Frontal cortex (tissue), 4 donors: ENCODE data around the gene BGLAP. TPM values are rescaled to one million over a fixed set of nuclear protein-coding genes. Genes with fewer than 3 reads are reported as not detected.
A peak's percentile ranks its signal among the peaks of the same experiment; 100 is the strongest.

Experiments used
- DNase-seq, 2 donors: peaks; one replicate each; pipeline ENCODE4 v3.0.0; 2012; ENCODE audit warnings: low spot score in 2 of 2
- FAIRE-seq: peaks from 2 replicates; lab custom pipeline; 2012; peaks lifted over from hg19 to GRCh38; lab: Jason Lieb, UNC
- small RNA-seq: library from RNA; depleted of rRNA; stranded (forward); fragments of <200 nt; gene quantifications from one replicate; pipeline ENCODE3, GENCODE V24; 2014
- total RNA-seq: library from RNA; depleted of rRNA; stranded (reverse); fragments of >200 nt; gene quantifications from one replicate; pipeline ENCODE4 v1.2.3, GENCODE V29; 2014
- donor health status: control.
- donor health status: control.
- donor health status: control.

The BGLAP gene
- total RNA-seq, 1 donor from 2014 or later, result not detected

DNA sequence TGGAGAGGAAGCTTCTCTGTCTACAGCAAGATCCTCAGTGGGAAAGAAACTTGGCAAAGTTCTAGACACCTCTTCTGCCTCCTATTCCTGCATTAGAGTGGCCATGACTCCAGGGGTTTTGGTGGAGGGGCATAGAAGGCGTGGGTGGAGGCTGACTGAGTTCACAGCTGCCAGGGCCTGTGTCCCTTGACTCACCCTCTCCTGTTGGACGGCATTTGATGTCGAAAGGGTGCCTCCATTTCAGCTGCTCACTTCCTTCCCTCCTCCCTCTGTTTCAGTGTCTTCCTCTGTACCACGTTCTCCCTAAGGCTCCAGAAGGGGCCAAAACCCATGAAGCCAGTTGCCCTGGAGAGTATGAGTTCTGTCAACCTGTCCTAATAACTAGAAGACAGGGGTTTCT lies 42.8 kb downstream of the BGLAP start:
- no peak for FAIRE-seq

DNA sequence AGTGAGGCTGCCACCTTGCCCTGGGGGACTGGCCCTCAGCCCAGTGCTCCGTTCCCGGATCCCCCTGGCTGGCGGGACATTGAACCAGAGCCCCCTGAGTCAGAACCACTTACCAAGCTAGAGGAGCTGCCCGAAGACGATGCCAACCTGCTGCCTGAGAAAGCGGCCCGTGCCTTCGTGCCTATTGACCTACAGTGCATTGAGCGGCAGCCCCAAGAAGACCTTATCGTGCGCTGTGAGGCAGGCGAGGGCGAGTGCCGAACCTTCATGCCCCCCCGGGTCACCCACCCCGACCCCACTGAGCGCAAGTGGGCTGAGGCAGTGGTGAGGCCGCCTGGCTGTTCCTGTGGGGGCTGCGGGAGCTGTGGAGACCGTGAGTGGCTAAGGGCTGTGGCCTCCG lies 43.5 kb downstream of the BGLAP start:
- DNase-seq (no peak), FAIRE-seq (no peak)

More for the DNA sequence above, 42.8 kb downstream of the BGLAP start:
- DNase-seq, result no peak

DNA sequence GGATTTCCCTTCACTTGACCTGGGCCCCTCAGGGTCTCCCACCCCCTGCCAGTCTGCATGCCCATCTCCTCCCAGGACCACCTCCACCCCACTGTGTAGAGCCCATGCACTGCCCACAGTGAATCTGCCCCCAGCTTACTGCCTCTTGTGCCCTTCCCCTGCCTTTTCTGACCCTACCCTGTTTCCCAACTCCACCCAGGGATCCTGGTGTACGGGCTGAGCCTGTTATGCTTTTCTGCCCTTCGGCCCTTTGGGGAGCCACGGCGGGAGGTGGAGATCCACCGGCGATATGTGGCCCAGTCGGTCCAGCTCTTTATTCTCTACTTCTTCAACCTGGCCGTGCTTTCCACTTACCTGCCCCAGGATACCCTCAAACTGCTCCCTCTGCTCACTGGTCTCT lies 44.1 kb downstream of the BGLAP start:
- no peak for FAIRE-seq
- DNase-seq, result no peak

DNA sequence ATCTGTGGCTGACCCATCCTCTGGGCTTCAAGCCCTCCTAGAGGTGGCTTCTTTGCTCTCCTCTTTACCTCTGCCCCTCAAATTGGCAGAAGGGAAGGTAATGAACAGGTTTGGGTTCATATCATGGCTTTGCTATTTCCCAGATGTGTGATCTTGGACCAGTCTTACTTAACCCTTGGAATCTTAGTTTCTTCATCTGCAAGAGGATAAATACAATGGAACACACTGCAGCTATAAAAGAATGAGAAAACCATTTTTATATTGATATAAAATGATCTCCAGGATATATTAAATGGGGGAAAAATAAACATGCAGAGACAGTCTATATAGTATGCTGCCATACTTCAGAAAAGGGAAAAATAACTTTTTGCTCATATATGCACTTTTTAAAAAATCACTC lies 47.9 kb downstream of the BGLAP start:
- DNase-seq (no peak), FAIRE-seq (no peak)

DNA sequence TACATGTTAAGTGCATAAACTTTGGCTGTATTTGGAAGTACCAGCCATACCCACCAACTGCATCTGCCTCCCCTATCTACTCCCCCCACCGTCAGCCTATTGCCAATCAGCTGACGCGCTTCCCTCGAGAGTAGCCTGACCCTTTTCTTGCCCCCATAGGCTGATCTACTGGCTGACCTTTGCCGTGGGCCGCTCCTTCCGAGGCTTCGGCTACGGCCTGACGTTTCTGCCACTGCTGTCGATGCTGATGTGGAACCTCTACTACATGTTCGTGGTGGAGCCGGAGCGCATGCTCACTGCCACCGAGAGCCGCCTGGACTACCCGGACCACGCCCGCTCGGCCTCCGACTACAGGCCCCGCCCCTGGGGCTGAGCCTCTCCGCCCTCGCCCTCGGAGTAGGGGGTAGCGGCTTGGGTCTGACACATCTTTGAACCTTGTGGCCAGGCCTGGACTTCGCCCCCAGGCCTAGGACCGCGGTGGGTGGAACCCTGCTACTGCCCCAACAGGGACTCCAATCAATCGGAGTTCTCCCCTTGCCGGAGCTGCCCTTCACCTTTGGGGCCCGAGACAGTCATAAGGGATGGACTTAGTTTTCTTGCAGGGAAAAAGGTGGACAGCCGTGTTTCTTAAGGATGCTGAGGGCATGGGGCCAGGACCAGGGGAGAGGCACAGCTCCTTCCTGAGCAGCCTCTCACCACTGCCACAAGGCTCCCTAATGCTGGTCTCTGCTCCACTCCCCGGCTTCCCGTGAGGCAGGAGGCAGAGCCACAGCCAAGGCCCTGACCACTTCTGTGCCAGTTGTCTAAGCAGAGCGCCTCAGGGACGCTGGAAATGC lies 49.5 kb downstream of the BGLAP start:
- FAIRE-seq, result no peak
- DNase-seq, result peak; percentile 59 to 80

Small RNA genes within 50 kb of the gene (small RNA-seq; reads per million reads assigned to genes)
- gene RF00568, result not detected

Other genes starting within 250 kb of the BGLAP start
- 230 TPM for gene SSR2, start 221.2 kb upstream of the BGLAP start, total RNA-seq
- gene UBQLN4, start 188.4 kb upstream of the BGLAP start, total RNA-seq, result 28.5 TPM
- 36.3 TPM for gene LAMTOR2, start 187.4 kb upstream of the BGLAP start, total RNA-seq
- gene RAB25, start 181.0 kb upstream of the BGLAP start, total RNA-seq, result not detected
- gene MEX3A, start 159.7 kb upstream of the BGLAP start, total RNA-seq, result 43.2 TPM
- gene LMNA, start 127.5 kb upstream of the BGLAP start, total RNA-seq, result 14.3 TPM
- 22.0 TPM for gene SEMA4A, start 88.6 kb upstream of the BGLAP start, total RNA-seq
- gene SLC25A44, start 48.1 kb upstream of the BGLAP start, total RNA-seq, result 8.6 TPM
- gene PMF1, start 29.2 kb upstream of the BGLAP start, total RNA-seq, result 26.5 TPM
- 7.7 TPM for gene PAQR6, start 5.9 kb downstream of the BGLAP start, total RNA-seq
- gene SMG5, start 40.6 kb downstream of the BGLAP start, total RNA-seq, result 27.3 TPM
- 0.41 TPM for gene TMEM79, start 42.1 kb downstream of the BGLAP start, total RNA-seq
- gene GLMP, start 53.5 kb downstream of the BGLAP start, total RNA-seq, result 7.3 TPM
- 0.82 TPM for gene VHLL, start 57.1 kb downstream of the BGLAP start, total RNA-seq
- gene CCT3, start 96.1 kb downstream of the BGLAP start, total RNA-seq, result 355 TPM
- gene TSACC, start 96.3 kb downstream of the BGLAP start, total RNA-seq, result not detected
- not detected for gene RHBG, start 127.0 kb downstream of the BGLAP start, total RNA-seq